GM12891 (cell line): Measurements from ENCODE around the gene TOR1A.
A peak's percentile ranks its signal among the peaks of the same experiment; 100 is the strongest.
"Not testable (repeated sequence)": the region's sequence is repeated elsewhere in the genome, so short reads cannot be mapped to it uniquely, and the experiment has no call there.

Source experiments
- DNase-seq: peaks from one replicate; pipeline ENCODE4 v3.0.0; 2011; ENCODE audit warnings: low spot score; ENCODE audit not compliant: insufficient read length
- FAIRE-seq: peaks from 2 replicates; lab custom pipeline; 2011; peaks lifted over from hg19 to GRCh38; lab: Jason Lieb, UNC
- PAX5 ChIP-seq: IDR thresholded peaks from 2 replicates; pipeline ENCODE4 v1.6.1; 2011; ENCODE audit warnings: low read length, moderate library complexity, mild to moderate bottlenecking; ENCODE audit not compliant: insufficient read depth, severe bottlenecking
- POLR2A ChIP-seq: IDR thresholded peaks from 2 replicates; pipeline ENCODE4 v1.6.1; 2011; ENCODE audit warnings: low read depth, low read length, control low read depth
- POLR2AphosphoS5 ChIP-seq: IDR thresholded peaks from 2 replicates; pipeline ENCODE4 v1.6.1; 2011; ENCODE audit warnings: low read depth, low read length, control low read depth
- POU2F2 ChIP-seq: IDR thresholded peaks from 2 replicates; pipeline ENCODE4 v1.6.1; 2011; ENCODE audit warnings: low read depth, mild to moderate bottlenecking, control low read depth, low read length, moderate library complexity
- SPI1 ChIP-seq: IDR thresholded peaks from 2 replicates; pipeline ENCODE4 v1.6.1; 2011; ENCODE audit warnings: low read depth, low read length, control low read depth
- TAF1 ChIP-seq: IDR thresholded peaks from 2 replicates; pipeline ENCODE4 v1.6.1; 2011; ENCODE audit warnings: low read depth, low read length, control low read depth

The TOR1A gene

GRCh38 chr9:129810788-129811187, 13.1 kb downstream of the TOR1A start:
- DNase-seq (no peak), FAIRE-seq (no peak)
- no peak for TF ChIP-seq TAF1
- no peak for TF ChIP-seq POLR2A
- TF ChIP-seq SPI1 = no peak
- TF ChIP-seq POLR2AphosphoS5 = no peak
- no peak for TF ChIP-seq PAX5
- no peak for TF ChIP-seq POU2F2

- no peak for TF ChIP-seq POLR2A
- TF ChIP-seq TAF1 = no peak
- no peak for TF ChIP-seq POLR2AphosphoS5
- TF ChIP-seq SPI1 = no peak
- TF ChIP-seq POU2F2 = no peak
- DNase-seq = no peak
- FAIRE-seq = no peak
Observed at GRCh38 chr9:129810116-129810515, 13.8 kb downstream of the TOR1A start.

- no peak for DNase-seq
- FAIRE-seq = no peak
- TF ChIP-seq POLR2AphosphoS5 (no peak), PAX5 (no peak)
Observed at GRCh38 chr9:129809346-129809745, 14.6 kb downstream of the TOR1A start.

GRCh38 chr9:129806061-129806460, 17.9 kb downstream of the TOR1A start:
- FAIRE-seq (no peak), DNase-seq (no peak)
- no peak for TF ChIP-seq POLR2AphosphoS5
- no peak for TF ChIP-seq POU2F2
- no peak for TF ChIP-seq TAF1
- TF ChIP-seq POLR2A = no peak
- TF ChIP-seq PAX5 = no peak
- no peak for TF ChIP-seq SPI1

- no peak for DNase-seq
- no peak for FAIRE-seq
- no peak for TF ChIP-seq TAF1
- TF ChIP-seq SPI1 = no peak
- no peak for TF ChIP-seq PAX5
- no peak for TF ChIP-seq POLR2A
- no peak for TF ChIP-seq POLR2AphosphoS5
- no peak for TF ChIP-seq POU2F2
Observed at GRCh38 chr9:129803676-129804060, 20.3 kb downstream of the TOR1A start.

- DNase-seq (peak; percentile 88), FAIRE-seq (peak; percentile 85)
- TF ChIP-seq POLR2AphosphoS5 = peak; percentile 79
- no peak for TF ChIP-seq POU2F2
- peak; percentile 63 for TF ChIP-seq TAF1
- peak; percentile 70; the same call in 1 of the 2 replicates for TF ChIP-seq POLR2A
- peak; percentile 77 for TF ChIP-seq SPI1
- no peak for TF ChIP-seq PAX5
Observed at GRCh38 chr9:129802833-129803675, 20.9 kb downstream of the TOR1A start, which contains the start of gene TOR1B. TSS of gene TOR1B (plus strand) at chr9:129803184. CDS start at chr9:129803213, 29 bp downstream.

- FAIRE-seq (no peak), DNase-seq (no peak)
- no peak for TF ChIP-seq TAF1
- TF ChIP-seq SPI1 = no peak
- no peak for TF ChIP-seq POLR2A
- no peak for TF ChIP-seq POLR2AphosphoS5
- no peak for TF ChIP-seq POU2F2
- no peak for TF ChIP-seq PAX5
Observed at GRCh38 chr9:129801504-129801903, 22.4 kb downstream of the TOR1A start.

GRCh38 chr9:129798973-129799372, 25.0 kb downstream of the TOR1A start:
- TF ChIP-seq PAX5 (no peak), POLR2A (no peak), POLR2AphosphoS5 (no peak), TAF1 (no peak), POU2F2 (no peak), SPI1 (no peak)
- FAIRE-seq = no peak
- DNase-seq = no peak

- DNase-seq, FAIRE-seq: not testable (repeated sequence)
Observed at GRCh38 chr9:129796029-129796428, 27.9 kb downstream of the TOR1A start.

GRCh38 chr9:129794549-129794948, 29.4 kb downstream of the TOR1A start:
- DNase-seq (no peak), FAIRE-seq (no peak)
- TF ChIP-seq POLR2AphosphoS5 (no peak), PAX5 (no peak), TAF1 (no peak), POLR2A (no peak), POU2F2 (no peak), SPI1 (no peak)
